Tracheal epithelial cell (primary cell): ENCODE results near the gene ANKK1. TPM values are rescaled to one million over a fixed set of nuclear protein-coding genes. Genes with fewer than 3 reads are reported as not detected.

Experiments
- total RNA-seq: library from RNA; depleted of rRNA; stranded (reverse); fragments of >200 nt; gene quantifications from 2 replicates; pipeline ENCODE4 v1.2.1, GENCODE V29; 2014

ANKK1 gene
- total RNA-seq, result 0.85 and 1.9 TPM in 2 replicates

DNA sequence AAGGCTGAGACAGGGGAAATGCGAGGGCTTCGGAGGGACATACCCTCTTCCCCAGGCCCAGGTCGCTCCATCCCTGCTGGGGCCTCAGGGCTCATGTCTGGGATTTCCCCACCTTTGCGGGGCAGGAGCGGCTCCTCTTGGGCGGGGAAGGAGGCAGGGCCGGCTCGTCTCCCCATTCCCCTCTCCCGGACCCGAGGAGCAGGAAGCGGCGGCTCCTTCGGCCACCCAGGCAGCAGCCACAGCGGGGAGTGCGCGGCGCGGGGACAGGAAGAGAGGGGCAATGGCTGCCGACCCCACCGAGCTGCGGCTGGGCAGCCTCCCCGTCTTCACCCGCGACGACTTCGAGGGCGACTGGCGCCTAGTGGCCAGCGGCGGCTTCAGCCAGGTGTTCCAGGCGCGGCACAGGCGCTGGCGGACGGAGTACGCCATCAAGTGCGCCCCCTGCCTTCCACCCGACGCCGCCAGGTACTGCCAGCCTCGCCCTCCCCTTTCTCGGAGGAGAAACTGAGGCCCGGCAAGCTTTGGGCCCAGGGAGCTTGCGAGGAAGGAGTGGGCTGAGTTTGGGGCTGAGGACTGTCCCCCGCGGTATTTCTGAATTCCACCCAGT, at the start of gene ANKK1:
ANKK1 (plus strand) TSS at position 175 of the 607 bp plus-strand sequence; CDS start at position 281, 106 bp downstream.

Other genes starting within 250 kb of the ANKK1 start
- gene TTC12, start 73.2 kb upstream of the ANKK1 start, total RNA-seq, result 11.3 and 18.5 TPM in 2 replicates
- not detected in 2 replicates for gene DRD2, start 87.6 kb downstream of the ANKK1 start, total RNA-seq